HG03060 (cell line): Measurements from ENCODE around the gene ZRANB3.

ENCODE experiments used
- ATAC-seq: cut with Tn5 transposase; IDR thresholded peaks from one replicate; pipeline ENCODE4 v1.9.1; 2021; ENCODE audit warnings: low read depth, moderate number of reproducible peaks; ENCODE audit not compliant: unreplicated experiment

ZRANB3 gene

GRCh38 chr2:135187270-135187669, 343.7 kb downstream of the ZRANB3 start:
- ATAC-seq, result no peak

GRCh38 chr2:135186054-135186453, 345.0 kb downstream of the ZRANB3 start:
- no peak for ATAC-seq

DNA sequence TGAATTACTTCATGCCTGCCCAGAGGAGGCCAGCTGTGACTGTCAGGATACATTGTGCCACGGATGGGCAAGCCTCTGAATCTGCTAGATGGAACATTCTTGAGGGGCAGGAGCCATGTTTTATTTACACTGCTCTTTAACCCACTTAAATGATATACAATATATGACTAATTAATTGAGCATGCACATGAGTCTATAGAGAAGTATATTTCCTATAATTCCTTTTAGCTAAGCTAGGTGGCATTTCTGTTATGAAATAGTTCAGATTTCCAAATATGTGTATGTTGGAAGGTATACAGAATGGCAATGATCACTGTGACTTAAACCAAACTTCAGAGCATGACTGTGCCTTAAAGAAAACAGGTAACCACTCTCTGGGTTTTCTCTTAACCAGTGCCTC, 347.2 kb downstream of the ZRANB3 start:
- ATAC-seq, result no peak

- ATAC-seq, result no peak
Measured at GRCh38 chr2:135182601-135183000, 348.4 kb downstream of the ZRANB3 start.

DNA sequence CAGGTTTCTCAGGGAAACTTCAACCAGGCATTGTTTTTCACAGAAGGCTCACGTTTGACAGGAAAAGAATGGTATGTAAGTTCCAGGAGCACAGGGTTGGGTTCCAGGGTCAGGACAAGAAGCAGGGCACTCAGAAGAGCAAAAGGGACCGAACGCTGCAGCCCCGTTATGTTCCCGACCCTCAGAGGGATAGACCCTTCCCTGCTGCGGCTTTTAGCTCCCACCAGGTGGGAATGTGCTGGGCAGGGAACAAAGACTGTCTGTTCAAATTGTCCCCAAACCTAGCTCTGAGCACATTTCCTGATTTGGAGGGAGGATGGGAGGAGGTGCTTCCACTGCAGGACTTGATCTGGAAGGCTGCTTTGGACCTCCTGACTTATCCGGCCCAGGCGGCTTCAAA, 348.8 kb downstream of the ZRANB3 start:
- no peak for ATAC-seq

GRCh38 chr2:135179689-135180088, 351.3 kb downstream of the ZRANB3 start:
- ATAC-seq, result no peak

- no peak for ATAC-seq
Measured at GRCh38 chr2:135175177-135175576, 355.8 kb downstream of the ZRANB3 start.

GRCh38 chr2:135174810-135175093, 356.3 kb downstream of the ZRANB3 start:
- ATAC-seq, result no peak

DNA sequence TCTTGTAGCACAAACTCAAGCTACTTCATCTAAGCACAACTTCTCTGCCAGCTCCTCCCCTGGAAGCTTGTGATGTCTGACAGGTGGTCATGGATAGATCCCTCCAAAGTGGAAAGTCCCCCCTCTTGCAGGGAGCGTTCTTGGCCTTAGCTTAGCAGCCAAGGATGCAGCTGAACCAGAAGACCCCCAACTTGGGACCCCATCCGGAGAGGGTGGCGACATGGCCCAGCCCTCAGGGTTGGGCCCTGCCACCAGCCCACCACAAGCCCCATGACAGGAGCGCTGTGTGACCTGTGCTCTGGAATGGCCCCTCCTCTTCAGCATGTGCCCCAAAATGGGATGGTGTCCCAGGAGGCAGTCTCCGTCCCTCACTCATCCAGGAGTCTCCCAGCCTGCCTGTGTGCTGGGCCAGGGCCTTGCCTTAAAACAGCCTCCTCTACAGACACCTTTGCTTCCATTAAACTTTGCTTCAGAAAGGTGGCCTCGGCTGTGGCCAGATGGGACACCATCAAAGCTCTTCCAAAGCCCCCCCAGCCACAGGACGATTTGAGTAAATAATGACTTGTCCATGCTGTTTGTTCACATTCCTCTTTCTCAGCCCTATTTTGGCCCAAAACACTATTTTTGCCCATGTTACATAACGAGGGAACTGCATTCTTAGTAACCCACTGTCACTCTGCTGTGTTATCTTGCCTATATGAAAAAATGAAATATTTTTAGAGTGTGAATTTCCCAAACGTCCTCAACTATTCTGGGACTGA, 356.8 kb downstream of the ZRANB3 start:
- ATAC-seq, result no peak

GRCh38 chr2:135169900-135170753, 360.9 kb downstream of the ZRANB3 start:
- ATAC-seq, result no peak

DNA sequence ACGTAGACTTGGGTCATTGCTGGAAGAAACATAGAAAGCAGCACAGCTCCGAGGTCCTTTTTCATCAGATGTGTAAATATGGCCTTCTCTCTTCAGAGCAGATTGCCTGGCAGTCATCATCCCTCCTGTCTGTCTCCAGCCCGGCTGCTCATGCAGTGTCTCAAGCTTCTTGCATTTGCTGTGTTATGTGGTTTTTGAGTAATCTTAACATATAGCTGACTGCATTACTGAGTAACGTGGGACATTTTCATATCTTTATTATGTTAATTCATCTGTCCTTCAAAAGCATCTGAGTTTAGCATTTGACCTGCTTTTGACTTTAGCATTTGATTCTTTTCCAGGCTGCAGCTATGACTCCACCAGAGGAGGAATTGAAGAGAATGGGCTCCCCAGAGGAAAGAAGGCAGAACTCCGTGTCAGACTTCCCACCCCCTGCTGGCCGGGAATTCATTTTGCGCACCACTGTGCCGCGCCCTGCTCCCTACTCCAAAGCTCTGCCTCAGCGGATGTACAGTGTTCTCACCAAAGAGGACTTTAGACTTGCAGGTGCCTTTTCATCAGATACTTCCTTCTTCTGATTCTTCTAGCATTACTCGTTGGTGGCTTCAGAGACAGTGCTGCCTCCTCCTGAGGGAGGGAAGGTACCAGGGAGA, 362.7 kb downstream of the ZRANB3 start:
- no peak for ATAC-seq

DNA sequence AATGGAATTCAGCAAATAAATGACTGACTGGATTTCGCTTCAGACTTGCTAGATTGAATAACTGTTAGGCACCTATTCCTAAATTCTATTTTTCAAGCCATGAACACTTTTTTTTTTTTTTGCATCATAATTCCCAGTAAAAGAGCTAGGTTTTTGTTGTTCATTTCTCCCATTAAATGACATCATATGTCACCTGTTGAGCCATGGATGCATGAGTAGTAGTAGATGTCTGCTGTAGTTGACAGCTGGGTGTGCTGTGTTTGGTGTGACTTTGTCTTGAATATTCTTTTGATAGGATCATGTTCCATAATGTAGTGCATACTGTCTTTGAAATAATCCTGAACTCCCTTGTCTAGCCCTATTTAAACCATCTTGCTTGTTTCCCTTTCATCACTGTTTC, 363.7 kb downstream of the ZRANB3 start:
- ATAC-seq, result no peak

DNA sequence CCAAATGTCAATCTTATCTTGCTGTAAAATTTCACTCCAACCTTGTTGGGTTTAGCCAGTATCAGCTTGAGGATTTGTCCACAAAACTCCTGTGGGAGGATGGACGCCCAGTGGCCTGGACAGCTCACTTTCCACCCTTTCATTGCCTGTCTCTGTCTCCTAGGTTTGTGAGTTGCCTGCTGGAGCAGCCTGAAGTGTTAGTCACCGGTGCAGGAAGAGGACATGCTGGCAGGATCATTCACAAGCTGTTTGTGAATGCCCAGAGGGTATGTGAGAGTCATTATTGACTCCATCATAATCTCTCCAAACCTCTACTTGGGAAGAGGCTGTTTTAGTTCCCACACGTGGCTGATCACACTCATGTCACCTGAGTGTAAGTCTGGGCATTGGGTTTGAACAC, 366.6 kb downstream of the ZRANB3 start:
- no peak for ATAC-seq

DNA sequence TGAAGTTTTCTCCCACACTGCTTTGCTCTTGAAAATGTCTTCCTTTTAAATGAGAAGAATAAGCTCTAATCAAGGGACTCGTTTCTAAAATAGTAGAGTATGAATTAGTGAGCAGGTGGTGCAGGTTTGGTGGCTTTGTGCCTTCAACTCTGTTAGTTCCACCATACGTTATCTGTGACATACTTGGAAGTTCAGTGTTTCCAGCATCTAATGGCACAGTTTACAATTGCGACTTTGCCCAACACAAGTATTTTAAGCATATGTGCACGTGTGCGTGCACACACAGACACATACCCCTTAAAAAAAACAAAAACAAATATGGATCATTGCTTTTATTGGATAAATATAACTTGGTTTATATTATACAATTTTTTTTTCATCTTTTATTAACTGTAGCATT, 367.1 kb downstream of the ZRANB3 start:
- ATAC-seq, result no peak

- no peak for ATAC-seq
Measured at GRCh38 chr2:135163306-135163705, 367.7 kb downstream of the ZRANB3 start.

DNA sequence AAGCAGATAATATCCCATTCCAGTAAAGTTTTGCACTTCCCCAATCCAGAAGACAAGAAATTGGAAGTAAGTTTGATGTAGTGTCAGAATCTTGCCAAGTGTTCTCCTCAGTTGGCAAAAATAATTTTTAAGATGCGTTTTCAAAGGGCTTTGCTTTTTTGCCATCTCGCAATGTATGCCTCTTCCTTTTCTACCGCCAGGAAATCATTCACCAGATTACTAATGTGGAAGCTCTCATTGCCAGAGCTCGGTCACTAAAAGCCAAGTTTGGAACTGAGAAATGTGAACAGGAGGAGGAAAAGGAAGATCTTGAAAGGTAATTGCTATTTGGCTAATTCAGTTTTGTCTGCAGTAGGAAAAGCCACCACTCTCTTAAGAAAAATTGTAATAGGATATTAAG, 368.2 kb downstream of the ZRANB3 start:
- ATAC-seq, result no peak

GRCh38 chr2:135162377-135162776, 368.6 kb downstream of the ZRANB3 start:
- ATAC-seq, result no peak

DNA sequence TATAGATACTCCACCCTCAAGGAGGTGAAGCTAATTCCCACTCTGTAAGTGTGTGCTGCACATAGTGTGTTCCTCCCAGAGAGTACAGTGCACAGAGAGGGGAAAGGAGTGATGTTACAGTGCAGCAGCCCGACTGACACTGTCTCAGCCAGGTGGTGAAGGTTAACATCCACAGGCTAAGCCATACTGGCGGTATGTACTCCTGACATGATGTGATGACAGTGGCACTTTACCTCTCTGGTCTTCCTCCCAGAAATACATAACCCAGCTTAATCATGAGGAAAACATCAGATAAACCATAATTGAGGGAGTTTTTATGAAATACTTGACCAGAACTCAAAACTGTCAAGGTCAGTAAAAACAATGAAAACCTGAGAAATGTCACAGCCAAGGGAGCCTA, 371.8 kb downstream of the ZRANB3 start:
- ATAC-seq, result no peak

DNA sequence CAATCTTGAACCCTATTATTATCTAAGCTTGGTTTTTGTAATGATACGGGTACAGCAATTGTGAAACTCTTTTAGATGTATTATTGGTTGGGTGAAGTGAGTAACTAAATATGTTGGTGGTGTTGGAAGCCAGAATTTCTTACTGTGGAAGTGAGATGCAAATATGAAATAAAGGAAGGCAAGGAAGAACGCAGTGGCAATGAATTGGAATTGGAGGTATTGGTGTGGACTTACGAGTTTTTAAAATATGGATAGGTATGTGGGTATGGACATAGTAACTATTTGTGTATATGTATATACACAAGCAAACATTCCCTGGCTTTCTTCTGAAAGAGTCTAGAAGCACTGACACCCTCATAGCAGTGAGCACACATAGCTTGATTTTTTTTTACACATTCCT, 373.2 kb downstream of the ZRANB3 start:
- no peak for ATAC-seq

DNA sequence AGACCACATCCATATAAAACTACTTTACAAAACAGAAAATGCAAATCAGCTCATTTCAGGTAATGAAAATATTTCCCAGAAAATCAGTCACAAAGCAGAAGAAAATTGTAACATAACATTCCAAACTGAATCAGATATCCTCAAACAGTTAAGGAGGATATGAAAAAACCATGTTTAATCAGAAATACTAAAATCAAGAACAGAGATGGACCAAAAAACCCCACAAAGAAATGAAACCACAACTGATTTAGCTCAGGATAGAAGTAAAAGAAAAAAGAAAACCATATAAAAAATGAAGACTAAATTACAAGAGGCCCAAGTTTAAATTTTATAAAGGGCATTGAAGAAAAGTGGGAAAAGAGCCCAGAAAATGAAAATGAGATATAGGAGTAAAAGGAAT, 376.1 kb downstream of the ZRANB3 start:
- ATAC-seq, result no peak

GRCh38 chr2:135152361-135152760, 378.7 kb downstream of the ZRANB3 start:
- ATAC-seq, result no peak

DNA sequence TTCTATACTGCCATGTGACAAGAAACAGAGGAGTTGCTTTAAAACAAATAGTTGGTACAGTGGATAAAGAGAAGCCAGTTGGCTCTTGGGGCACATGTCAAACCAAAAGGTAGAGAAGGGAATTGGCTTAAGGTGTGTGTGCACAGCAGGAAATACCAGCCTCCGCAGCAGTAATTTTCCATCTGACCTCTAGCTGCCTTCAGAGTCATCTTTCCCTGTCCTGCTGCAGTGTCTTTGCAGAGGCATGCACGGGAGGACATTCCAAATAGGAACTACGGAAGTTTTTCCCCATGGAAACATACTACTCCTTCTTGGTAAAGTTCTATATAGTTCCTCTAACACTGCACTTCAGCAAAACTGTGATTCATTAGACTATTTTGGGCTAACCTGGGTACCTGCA, 379.4 kb downstream of the ZRANB3 start:
- no peak for ATAC-seq
